Erythroblast (primary cell): ENCODE measurements around the gene LRP1.

Experiments
- GATA1 ChIP-seq: IDR thresholded peaks from 2 replicates; pipeline ENCODE4 v1.6.1; 2011; ENCODE audit warnings: low read depth, mild to moderate bottlenecking, control low read depth, low read length, moderate library complexity
- POLR2A ChIP-seq: IDR thresholded peaks from 2 replicates; pipeline ENCODE4 v1.6.1; 2011; ENCODE audit warnings: mild to moderate bottlenecking, low read length

DNA sequence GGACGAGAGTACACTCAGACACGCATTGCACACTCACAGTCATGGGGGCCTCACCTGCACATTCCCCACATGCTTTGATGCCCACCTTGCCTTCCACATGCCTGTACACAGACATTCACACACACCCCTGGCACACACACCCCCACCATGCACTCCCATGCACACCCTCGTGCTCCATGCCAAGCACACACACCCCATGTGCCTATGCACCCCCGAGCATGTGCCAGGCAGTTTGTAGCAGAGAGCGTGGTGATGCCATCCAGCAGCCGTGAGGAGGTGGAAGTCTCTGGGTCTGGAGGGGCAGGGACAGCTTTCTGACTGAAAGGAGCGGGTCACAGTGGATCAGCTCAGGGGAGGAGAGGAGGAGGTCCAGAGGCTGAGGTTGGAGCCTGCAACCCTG is 77.6 kb downstream of the LRP1 start:
- TF ChIP-seq POLR2A (no peak), GATA1 (no peak)
